Measurements from ENCODE around the gene RNF25.

RNF25 gene

DNA sequence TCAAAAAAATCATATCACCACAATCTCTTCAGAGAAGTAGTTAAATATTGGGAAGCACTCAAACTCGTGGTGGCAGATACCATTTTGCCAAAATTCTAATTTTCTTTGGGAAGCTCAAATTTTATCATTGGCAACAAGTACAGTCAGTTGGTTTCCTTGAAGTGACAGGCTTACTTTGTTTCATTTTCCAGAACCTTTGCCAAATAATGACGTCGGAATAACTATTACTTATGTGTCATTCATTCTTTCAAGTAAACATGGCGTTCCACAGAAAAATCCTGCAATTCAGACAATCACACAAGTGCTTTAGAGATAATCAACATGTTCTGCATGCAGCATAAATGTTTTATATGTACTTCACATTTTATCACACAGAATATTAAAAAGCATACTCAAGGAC lies 44.3 kb upstream of the RNF25 start:
- peak; percentile 70 for DNase-seq (ENCODE audit: low read depth)
- no peak overlapping the region for H3K4me3 ChIP-seq (replicated peaks; ENCODE audit: low read depth, low read length)
- TF ChIP-seq, protein P1, sequence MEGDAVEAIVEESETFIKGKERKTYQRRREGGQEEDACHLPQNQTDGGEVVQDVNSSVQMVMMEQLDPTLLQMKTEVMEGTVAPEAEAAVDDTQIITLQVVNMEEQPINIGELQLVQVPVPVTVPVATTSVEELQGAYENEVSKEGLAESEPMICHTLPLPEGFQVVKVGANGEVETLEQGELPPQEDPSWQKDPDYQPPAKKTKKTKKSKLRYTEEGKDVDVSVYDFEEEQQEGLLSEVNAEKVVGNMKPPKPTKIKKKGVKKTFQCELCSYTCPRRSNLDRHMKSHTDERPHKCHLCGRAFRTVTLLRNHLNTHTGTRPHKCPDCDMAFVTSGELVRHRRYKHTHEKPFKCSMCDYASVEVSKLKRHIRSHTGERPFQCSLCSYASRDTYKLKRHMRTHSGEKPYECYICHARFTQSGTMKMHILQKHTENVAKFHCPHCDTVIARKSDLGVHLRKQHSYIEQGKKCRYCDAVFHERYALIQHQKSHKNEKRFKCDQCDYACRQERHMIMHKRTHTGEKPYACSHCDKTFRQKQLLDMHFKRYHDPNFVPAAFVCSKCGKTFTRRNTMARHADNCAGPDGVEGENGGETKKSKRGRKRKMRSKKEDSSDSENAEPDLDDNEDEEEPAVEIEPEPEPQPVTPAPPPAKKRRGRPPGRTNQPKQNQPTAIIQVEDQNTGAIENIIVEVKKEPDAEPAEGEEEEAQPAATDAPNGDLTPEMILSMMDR (IDR thresholded peaks at IDR 0.05; ENCODE audit: low read length, missing control alignments), result no peak

DNA sequence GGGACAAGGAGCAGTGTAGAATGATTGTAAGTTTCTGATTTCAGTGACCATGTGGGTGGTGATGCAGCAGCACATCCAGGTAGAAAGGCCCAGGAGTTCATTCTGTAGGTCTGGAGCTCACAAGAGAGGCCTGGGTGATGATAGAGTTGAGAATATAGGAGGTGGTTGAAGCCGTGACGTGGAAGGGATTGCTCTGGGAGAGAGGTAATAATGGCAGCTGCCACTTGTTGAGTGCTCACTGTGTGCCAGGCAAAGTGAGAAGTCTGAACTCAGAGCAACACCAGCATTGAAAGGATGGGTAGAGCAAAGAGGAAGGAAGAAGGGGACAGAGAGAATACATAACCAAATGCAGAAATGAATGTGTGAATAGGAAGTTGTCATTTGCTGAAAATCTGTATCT lies 42.1 kb upstream of the RNF25 start:
- no peak for DNase-seq (ENCODE audit: low read depth)
- TF ChIP-seq, protein P1 (IDR thresholded peaks at IDR 0.05; ENCODE audit: low read length, missing control alignments), result no peak
- no peak overlapping the region for H3K4me3 ChIP-seq (replicated peaks; ENCODE audit: low read depth, low read length)

DNA sequence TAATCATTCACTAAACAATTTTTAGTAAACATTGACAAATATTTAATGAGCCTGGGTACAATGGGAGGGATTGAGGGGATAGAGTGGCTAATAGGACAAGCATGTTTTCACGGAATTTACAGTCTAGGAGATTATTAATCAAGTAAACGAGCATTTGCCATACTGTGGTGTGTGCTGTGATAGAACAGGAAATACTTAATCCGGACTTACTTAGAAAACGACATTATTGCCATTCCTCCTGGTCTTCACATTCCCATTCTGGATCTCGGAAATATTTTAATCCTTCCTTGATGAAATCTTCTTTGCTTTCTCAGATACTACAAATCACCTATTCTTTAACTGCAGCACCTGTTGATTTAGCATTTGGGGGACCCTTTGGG lies 39.7 kb upstream of the RNF25 start:
- H3K4me3 ChIP-seq (replicated peaks; ENCODE audit: low read depth, low read length), result peak overlapping the region; percentile 91
- no peak for DNase-seq (ENCODE audit: low read depth)
- TF ChIP-seq, protein P1 (IDR thresholded peaks at IDR 0.05; ENCODE audit: low read length, missing control alignments), result no peak

DNA sequence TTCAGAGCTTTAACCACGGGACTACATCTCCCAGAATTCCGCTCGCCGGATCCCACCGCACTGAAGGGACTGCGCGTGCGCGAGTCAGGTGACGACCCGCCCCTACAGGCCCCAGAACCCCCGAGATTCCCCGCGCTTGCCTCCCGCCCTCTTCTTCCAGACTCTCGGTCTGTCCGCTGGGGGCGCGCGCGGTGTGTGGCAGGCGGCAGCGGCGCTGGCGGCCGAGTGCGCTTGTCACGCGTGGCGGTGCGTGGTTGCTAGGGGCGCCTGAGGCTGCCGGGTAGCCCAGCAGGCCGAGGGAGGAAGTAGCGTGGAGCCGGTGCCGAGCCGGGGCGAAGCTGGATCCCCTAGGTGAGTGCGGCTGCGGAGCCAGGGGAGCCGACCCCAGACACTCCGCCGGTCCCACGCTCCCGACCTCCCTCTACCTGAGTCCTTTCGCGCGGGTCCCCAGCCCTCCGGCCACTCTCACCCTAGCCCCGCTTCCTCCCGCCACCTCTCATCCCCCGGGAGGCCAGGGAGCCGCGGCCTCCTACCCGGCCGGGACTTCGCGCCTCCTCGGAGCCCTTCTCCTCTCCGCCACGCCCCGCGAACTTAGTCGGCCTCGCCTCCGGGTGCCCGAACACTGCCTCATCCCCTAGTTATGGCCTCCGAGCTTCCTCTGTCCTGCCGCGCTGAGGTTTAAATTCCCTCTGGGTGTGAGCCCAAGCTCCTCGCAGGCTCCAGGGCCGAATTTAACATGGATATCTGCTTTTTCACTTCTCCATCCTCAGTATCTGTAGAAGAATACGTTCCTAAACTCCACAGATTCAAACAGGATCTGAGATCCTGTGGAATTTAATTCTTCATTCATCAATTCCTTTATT lies 39.1 kb upstream of the RNF25 start, which contains the start of gene TTLL4:
Gene TTLL4, plus strand, starts transcription at position 149 of the 863 bp plus-strand sequence. CDS start 26,842 bp downstream, outside the sequence.
- peak within 1 kb of the TSS; percentile 91 for H3K4me3 ChIP-seq (replicated peaks; ENCODE audit: low read depth, low read length)
- TF ChIP-seq, protein P1 (IDR thresholded peaks at IDR 0.05; ENCODE audit: low read length, missing control alignments), result peak; percentile 46
- peak; percentile 97 for DNase-seq (ENCODE audit: low read depth)

DNA sequence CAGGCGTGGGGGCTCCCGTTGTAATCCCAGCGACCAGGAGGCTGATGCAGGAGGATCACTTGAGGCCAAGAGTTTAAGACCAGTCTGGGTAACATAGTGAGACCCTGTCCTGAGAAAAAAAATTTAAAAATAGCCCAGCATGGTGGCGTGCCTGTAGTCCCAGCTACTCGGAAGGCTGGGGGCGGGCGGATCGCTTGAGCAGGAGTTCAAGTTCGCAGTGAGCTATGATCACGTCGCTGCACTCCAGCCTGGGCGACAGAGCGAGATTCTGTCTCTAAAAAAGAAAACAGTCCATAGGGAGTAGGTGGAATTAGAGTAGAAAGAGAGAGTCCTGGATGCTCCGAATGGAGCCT lies 38.5 kb upstream of the RNF25 start:
- H3K4me3 ChIP-seq (replicated peaks; ENCODE audit: low read depth, low read length), result peak overlapping the region; percentile 91
- TF ChIP-seq, protein P1 (IDR thresholded peaks at IDR 0.05; ENCODE audit: low read length, missing control alignments), result no peak
- DNase-seq (ENCODE audit: low read depth), result no peak

DNA sequence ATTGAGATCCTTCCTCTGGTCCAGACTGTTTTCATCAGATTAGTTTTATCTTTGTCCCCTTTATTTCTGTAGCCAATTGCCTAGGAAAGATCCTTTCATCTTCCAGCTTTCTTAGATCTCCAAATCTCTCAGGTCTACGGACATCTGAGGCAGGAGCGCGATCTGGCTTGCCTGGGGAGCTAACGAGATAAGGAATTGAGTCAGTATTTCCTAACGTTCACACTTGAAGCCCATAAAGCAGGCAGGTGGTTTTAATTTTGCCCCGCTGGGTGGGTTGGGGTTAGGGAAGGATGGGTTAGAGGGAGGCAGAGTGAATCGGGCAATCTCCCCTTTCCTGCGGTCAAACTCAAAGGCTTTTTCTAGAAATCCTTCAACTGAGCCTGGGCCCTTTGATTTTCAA lies 38.1 kb upstream of the RNF25 start:
- DNase-seq (ENCODE audit: low read depth), result no peak
- TF ChIP-seq, protein P1 (IDR thresholded peaks at IDR 0.05; ENCODE audit: low read length, missing control alignments), result no peak
- no peak overlapping the region for H3K4me3 ChIP-seq (replicated peaks; ENCODE audit: low read depth, low read length)

DNA sequence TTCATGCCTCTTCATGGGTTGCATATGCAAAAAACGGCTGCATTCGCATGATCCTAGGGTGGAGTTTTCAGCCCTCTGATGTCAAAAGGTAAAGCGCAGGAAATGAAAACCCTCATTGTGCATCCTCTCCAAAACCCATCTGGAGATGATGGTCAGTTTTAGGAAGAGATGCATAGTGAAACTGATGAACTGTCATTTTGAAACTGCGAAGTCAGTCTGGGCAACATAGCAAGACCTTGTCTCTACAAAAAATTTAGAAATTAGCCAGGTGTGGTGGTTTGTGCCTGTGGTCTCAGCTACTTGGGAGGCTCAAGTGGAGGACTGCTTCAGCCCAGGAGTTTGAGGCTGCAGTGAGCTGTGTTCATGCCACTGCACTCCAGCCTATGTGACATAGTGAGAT lies 36.3 kb upstream of the RNF25 start:
- TF ChIP-seq, protein P1 (IDR thresholded peaks at IDR 0.05; ENCODE audit: low read length, missing control alignments), result no peak
- no peak overlapping the region for H3K4me3 ChIP-seq (replicated peaks; ENCODE audit: low read depth, low read length)
- no peak for DNase-seq (ENCODE audit: low read depth)

All from fibroblast of pulmonary artery (primary cell).